GM13977 (cell line): ENCODE data around the gene SNX8.

ENCODE experiments used
- DNase-seq: peaks from one replicate; pipeline ENCODE4 v3.0.0; 2012; ENCODE audit warnings: low spot score
- CTCF ChIP-seq: IDR thresholded peaks from 2 replicates; pipeline ENCODE4 v1.5.1; 2012; ENCODE audit warnings: mild to moderate bottlenecking, control low read depth; ENCODE audit not compliant: insufficient read depth; ENCODE audit errors: extremely low read depth, missing control alignments
- in situ Hi-C: fragments of 300-500 bp; cut with MboI; formaldehyde crosslinking; loops from one replicate; pipeline ENCODE4 v1.12.0; 2022; ENCODE audit warnings: low sequenced_read_pairs, low pct_unique_long_range_greater_than_20kb, mixed read lengths, inconsistent platforms; ENCODE audit not compliant: unreplicated experiment

SNX8 gene

GRCh38 chr7:2209146-2209960, 104.9 kb downstream of the SNX8 start:
- peak; percentile 86 for DNase-seq
- peak; percentile 87 for TF ChIP-seq CTCF
- in situ Hi-C loops: loop anchor here (25.0 kb wide), 1 partner anchor 622 kb away; no protein-coding TSS in a partner anchor

GRCh38 chr7:2208712-2209111, 105.5 kb downstream of the SNX8 start:
- TF ChIP-seq CTCF: no peak
- in situ Hi-C loops: loop anchor here (25.0 kb wide), 1 partner anchor 621 kb away; no protein-coding TSS in a partner anchor
- no peak for DNase-seq

GRCh38 chr7:2205036-2205780, 109.0 kb downstream of the SNX8 start:
- in situ Hi-C loops: loop anchor here (25.0 kb wide), 1 partner anchor 618 kb away; no protein-coding TSS in a partner anchor

GRCh38 chr7:2204446-2204845, 109.8 kb downstream of the SNX8 start:
- in situ Hi-C loops: loop anchor here (25.0 kb wide), 1 partner anchor 617 kb away; no protein-coding TSS in a partner anchor
- no peak for TF ChIP-seq CTCF
- no peak for DNase-seq

More at GRCh38 chr7:2205036-2205780, 109.0 kb downstream of the SNX8 start:
- no peak for TF ChIP-seq CTCF
- DNase-seq: no peak

- in situ Hi-C loops: loop anchor here (25.0 kb wide), 1 partner anchor 617 kb away; no protein-coding TSS in a partner anchor
- DNase-seq: no peak
Measured at GRCh38 chr7:2203766-2204300, 110.4 kb downstream of the SNX8 start.

More at GRCh38 chr7:2203766-2204300, 110.4 kb downstream of the SNX8 start:
- no peak for TF ChIP-seq CTCF
